Activated naive CD8-positive, alpha-beta T cell treated with anti-CD3 and anti-CD28 coated beads for 36 hours (primary cell): ENCODE results near the gene KRT38. TPM values are rescaled to one million over a fixed set of nuclear protein-coding genes. Genes with fewer than 3 reads are reported as not detected.

Experiments used
- DNase-seq: peaks from one replicate; pipeline ENCODE4 v3.0.0; 2021
- H3K27ac Mint-ChIP-seq: one replicate; pipeline ENCODE4 v1.8.0; 2022; ENCODE audit warnings: mild to moderate bottlenecking, moderate library complexity, mixed read lengths
- H3K27me3 Mint-ChIP-seq: one replicate; pipeline ENCODE4 v1.8.0; 2022; ENCODE audit warnings: mild to moderate bottlenecking, mixed read lengths
- H3K36me3 Mint-ChIP-seq: one replicate; pipeline ENCODE4 v1.8.0; 2021; ENCODE audit warnings: mild to moderate bottlenecking, mixed read lengths
- H3K4me1 Mint-ChIP-seq: one replicate; pipeline ENCODE4 v1.8.0; 2021; ENCODE audit warnings: mixed read lengths
- H3K4me3 Mint-ChIP-seq: one replicate; pipeline ENCODE4 v1.8.0; 2022; ENCODE audit warnings: mild to moderate bottlenecking, moderate library complexity, mixed read lengths
- H3K9me3 Mint-ChIP-seq: one replicate; pipeline ENCODE4 v1.8.0; 2022; ENCODE audit warnings: mixed read lengths
- total RNA-seq, 2 experiments: library from RNA; stranded (reverse); gene quantifications; one replicate each; pipeline ENCODE4 v1.2.3, GENCODE V29; 2021

Gene KRT38
- not detected for total RNA-seq

- H3K4me3 Mint-ChIP-seq = no peak within 1 kb of the TSS
- no peak within 1 kb of the TSS for H3K27ac Mint-ChIP-seq
- DNase-seq = no peak
- no peaks in the 10 kb centered on the region for H3K9me3 Mint-ChIP-seq
- peaks cover 4% of the 10 kb centered on the region for H3K27me3 Mint-ChIP-seq
- no peaks in the 10 kb centered on the region for H3K36me3 Mint-ChIP-seq
- no peaks in the 10 kb centered on the region for H3K4me1 Mint-ChIP-seq
These were observed at the start of gene KRT38 for GRCh38 chr17:41440531-41441033. TSS of gene KRT38 (minus strand) at chr17:41440983. CDS start at chr17:41440921, 62 bp downstream.

GRCh38 chr17:41489531-41489930 lies 48.7 kb upstream of the KRT38 start, which contains the start of gene KRT36:
TSS of gene KRT36 (minus strand) at chr17:41489910. CDS start at chr17:41489864, 46 bp downstream.
- no peak within 1 kb of the TSS for H3K27ac Mint-ChIP-seq
- H3K27me3 Mint-ChIP-seq = peaks cover 5% of the 10 kb centered on the region
- H3K4me1 Mint-ChIP-seq = peaks cover 4% of the 10 kb centered on the region
- H3K9me3 Mint-ChIP-seq = no peaks in the 10 kb centered on the region
- H3K4me3 Mint-ChIP-seq = no peak within 1 kb of the TSS
- H3K36me3 Mint-ChIP-seq = no peaks in the 10 kb centered on the region
- no peak for DNase-seq

- Mint-ChIP-seq H3K27ac (no peak overlapping the region), H3K4me3 (no peak overlapping the region), H3K36me3 (no peaks in the 10 kb centered on the region), H3K27me3 (peaks cover 5% of the 10 kb centered on the region), H3K9me3 (no peaks in the 10 kb centered on the region), H3K4me1 (peaks cover 2% of the 10 kb centered on the region)
- peak; percentile 37 for DNase-seq
These were observed 46.2 kb upstream of the KRT38 start for GRCh38 chr17:41486809-41487530.

GRCh38 chr17:41486316-41486715 lies 45.5 kb upstream of the KRT38 start:
- H3K27me3 Mint-ChIP-seq = peaks cover 5% of the 10 kb centered on the region
- no peak for DNase-seq
- H3K9me3 Mint-ChIP-seq = no peaks in the 10 kb centered on the region
- no peak overlapping the region for H3K4me3 Mint-ChIP-seq
- H3K36me3 Mint-ChIP-seq = no peaks in the 10 kb centered on the region
- peaks cover 2% of the 10 kb centered on the region for H3K4me1 Mint-ChIP-seq
- no peak overlapping the region for H3K27ac Mint-ChIP-seq

GRCh38 chr17:41484920-41485904 lies 44.4 kb upstream of the KRT38 start:
- Mint-ChIP-seq H3K4me3 (no peak overlapping the region), H3K27me3 (peaks cover 5% of the 10 kb centered on the region), H3K36me3 (no peaks in the 10 kb centered on the region), H3K4me1 (peaks cover 2% of the 10 kb centered on the region), H3K27ac (no peak overlapping the region), H3K9me3 (no peaks in the 10 kb centered on the region)
- no peak for DNase-seq

GRCh38 chr17:41483991-41484826 lies 43.4 kb upstream of the KRT38 start:
- DNase-seq = no peak
- H3K36me3 Mint-ChIP-seq = no peaks in the 10 kb centered on the region
- peaks cover 5% of the 10 kb centered on the region for H3K27me3 Mint-ChIP-seq
- H3K4me3 Mint-ChIP-seq = no peak overlapping the region
- no peak overlapping the region for H3K27ac Mint-ChIP-seq
- H3K9me3 Mint-ChIP-seq = no peaks in the 10 kb centered on the region
- no peaks in the 10 kb centered on the region for H3K4me1 Mint-ChIP-seq

- Mint-ChIP-seq H3K36me3 (no peaks in the 10 kb centered on the region), H3K27ac (no peak overlapping the region), H3K27me3 (peaks cover 5% of the 10 kb centered on the region), H3K4me1 (no peaks in the 10 kb centered on the region), H3K4me3 (no peak overlapping the region), H3K9me3 (no peaks in the 10 kb centered on the region)
- no peak for DNase-seq
These were observed 42.7 kb upstream of the KRT38 start for GRCh38 chr17:41483531-41483930.

- Mint-ChIP-seq H3K9me3 (no peaks in the 10 kb centered on the region), H3K4me3 (no peak within 1 kb of the TSS), H3K36me3 (no peaks in the 10 kb centered on the region), H3K27ac (no peak within 1 kb of the TSS), H3K4me1 (no peaks in the 10 kb centered on the region), H3K27me3 (no peaks in the 10 kb centered on the region)
- DNase-seq = no peak
These were observed 40.3 kb upstream of the KRT38 start, which contains the start of gene KRT35 for GRCh38 chr17:41481036-41481435. TSS of gene KRT35 (minus strand) at chr17:41481151. CDS start at chr17:41481097, 54 bp downstream.

GRCh38 chr17:41480581-41480980 lies 39.8 kb upstream of the KRT38 start:
- H3K4me1 Mint-ChIP-seq = no peaks in the 10 kb centered on the region
- H3K36me3 Mint-ChIP-seq = no peaks in the 10 kb centered on the region
- H3K4me3 Mint-ChIP-seq = no peak overlapping the region
- no peak for DNase-seq
- no peaks in the 10 kb centered on the region for H3K9me3 Mint-ChIP-seq
- no peak overlapping the region for H3K27ac Mint-ChIP-seq
- H3K27me3 Mint-ChIP-seq = no peaks in the 10 kb centered on the region

GRCh38 chr17:41480136-41480535 lies 39.4 kb upstream of the KRT38 start:
- no peaks in the 10 kb centered on the region for H3K36me3 Mint-ChIP-seq
- H3K27me3 Mint-ChIP-seq = no peaks in the 10 kb centered on the region
- H3K4me1 Mint-ChIP-seq = no peaks in the 10 kb centered on the region
- H3K4me3 Mint-ChIP-seq = no peak overlapping the region
- H3K27ac Mint-ChIP-seq = no peak overlapping the region
- H3K9me3 Mint-ChIP-seq = no peaks in the 10 kb centered on the region
- DNase-seq = no peak

- Mint-ChIP-seq H3K27me3 (no peaks in the 10 kb centered on the region), H3K36me3 (no peaks in the 10 kb centered on the region), H3K9me3 (no peaks in the 10 kb centered on the region), H3K4me3 (no peak overlapping the region), H3K27ac (no peak overlapping the region), H3K4me1 (no peaks in the 10 kb centered on the region)
- DNase-seq = no peak
These were observed 37.5 kb upstream of the KRT38 start for GRCh38 chr17:41478237-41478636.

GRCh38 chr17:41476866-41477815 lies 36.4 kb upstream of the KRT38 start:
- H3K9me3 Mint-ChIP-seq = peaks cover 2% of the 10 kb centered on the region
- no peak for DNase-seq
- no peaks in the 10 kb centered on the region for H3K4me1 Mint-ChIP-seq
- no peaks in the 10 kb centered on the region for H3K36me3 Mint-ChIP-seq
- no peak overlapping the region for H3K4me3 Mint-ChIP-seq
- no peaks in the 10 kb centered on the region for H3K27me3 Mint-ChIP-seq
- H3K27ac Mint-ChIP-seq = no peak overlapping the region

GRCh38 chr17:41475421-41475820 lies 34.6 kb upstream of the KRT38 start:
- no peak for DNase-seq
- Mint-ChIP-seq H3K9me3 (peaks cover 6% of the 10 kb centered on the region), H3K27ac (no peak overlapping the region), H3K4me1 (no peaks in the 10 kb centered on the region), H3K36me3 (no peaks in the 10 kb centered on the region), H3K4me3 (no peak overlapping the region), H3K27me3 (no peaks in the 10 kb centered on the region)

- Mint-ChIP-seq H3K4me3 (no peak overlapping the region), H3K27me3 (no peaks in the 10 kb centered on the region), H3K4me1 (no peaks in the 10 kb centered on the region), H3K9me3 (peaks cover 6% of the 10 kb centered on the region), H3K36me3 (no peaks in the 10 kb centered on the region), H3K27ac (no peak overlapping the region)
- DNase-seq = no peak
These were observed 34.1 kb upstream of the KRT38 start for GRCh38 chr17:41474863-41475262.
